Measurements from ENCODE around the gene BYSL. TPM values are rescaled to one million over a fixed set of nuclear protein-coding genes. Genes with fewer than 3 reads are reported as not detected.

BYSL gene
- total and polyA plus RNA-seq, 10 of the 15 experiments (the other 5 are each of a cell fraction or from before 2014, with no cell fraction given), result 12.6 to 51.1 (median 33.0) TPM

DNA sequence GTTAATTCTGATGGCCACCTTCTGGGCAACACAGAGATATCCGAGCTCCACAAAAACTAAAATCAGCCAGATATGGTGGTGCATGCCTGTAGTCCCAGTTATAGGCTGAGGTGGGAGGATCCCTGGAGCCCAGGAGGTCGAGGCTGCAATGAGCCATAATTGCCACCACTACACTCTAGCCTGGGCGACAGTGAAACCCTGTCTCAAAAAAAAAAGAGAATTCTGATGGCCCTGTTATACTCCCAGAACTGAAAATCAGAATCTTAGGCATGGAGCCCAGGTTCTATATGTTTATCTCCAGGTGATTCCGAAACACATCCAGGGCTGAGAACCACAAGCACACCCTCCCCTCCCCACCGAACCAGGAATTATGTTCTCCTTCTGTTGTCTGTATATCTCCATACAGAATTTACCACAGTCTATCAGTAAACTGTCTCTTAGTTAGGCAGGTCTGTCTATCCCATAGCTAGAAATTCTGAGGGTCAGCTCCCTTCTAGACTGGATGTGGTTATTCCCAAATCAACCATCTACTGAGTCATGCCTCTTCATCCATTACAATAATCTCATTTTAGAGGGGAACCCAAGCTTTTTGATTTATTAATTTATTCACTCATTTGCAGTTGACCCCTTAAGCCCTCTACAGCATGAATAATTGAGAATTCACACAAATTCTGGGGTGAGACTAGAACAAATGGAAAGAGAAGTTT is 45.1 kb downstream of the BYSL start:
- POLR2A ChIA-PET, result interaction anchor here (0.6 kb wide), 2 partner anchors 308 to 916 kb away, joined by 3 to 6 read pairs; no protein-coding TSS in a partner anchor
- no peak for DNase-seq (ENCODE audit: low read depth, low spot score)

DNA sequence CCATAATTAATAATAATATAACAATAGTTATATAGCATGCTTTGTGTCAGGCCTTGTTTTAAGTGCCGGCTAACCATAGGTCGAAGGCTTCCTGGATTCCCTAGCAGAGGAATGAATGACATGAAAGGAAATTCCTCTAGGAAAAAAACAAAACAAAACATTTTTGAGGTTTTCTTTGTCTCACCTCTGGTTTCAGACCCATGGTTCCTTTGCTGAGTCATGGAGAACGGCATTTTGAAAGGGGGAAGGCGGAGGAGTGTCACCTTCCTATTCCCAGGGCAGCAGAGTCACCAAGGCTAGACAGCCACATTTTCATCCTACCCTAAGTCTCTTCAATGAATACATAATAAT is 45.6 kb downstream of the BYSL start:
- intact Hi-C loops (cut with micrococcal nuclease; ENCODE audit: unreplicated experiment) (no loop called here), in situ Hi-C loops (cut with MboI) (no loop called here)
- Histone ChIP-seq H3K9ac (ENCODE audit: control insufficient read depth, insufficient read depth, low read length) (no peak overlapping the region), H3K36me3 (ENCODE audit: control insufficient read depth in 2 of 2, insufficient read depth in 2 of 2, low read length in 1 of 2) (no peaks in the 10 kb centered on the region), H3K27ac (ENCODE audit: control insufficient read depth, insufficient read depth) (no peak overlapping the region), H2AFZ (ENCODE audit: control insufficient read depth, low read depth, low read length) (no peak overlapping the region), H3K27me3 (replicated peaks in 1 of 2; ENCODE audit: control insufficient read depth in 2 of 2, insufficient read depth in 2 of 2, low read length in 1 of 2) (no peaks in the 10 kb centered on the region), H3K9me3 (replicated peaks; ENCODE audit: control insufficient read depth, insufficient read depth, low read length) (no peaks in the 10 kb centered on the region), H3K4me1 (ENCODE audit: control insufficient read depth, insufficient read depth, low read length) (no peaks in the 10 kb centered on the region), H4K20me1 (ENCODE audit: control insufficient read depth, insufficient read depth) (no peaks in the 10 kb centered on the region), H3K79me2 (ENCODE audit: control insufficient read depth, insufficient read depth, low read length) (no peaks in the 10 kb centered on the region), H3K4me3 (no peak overlapping the region), H3K4me2 (ENCODE audit: control insufficient read depth, insufficient read depth) (no peak overlapping the region)
- WGBS (ENCODE audit: insufficient coverage, insufficient replicate concordance, low lambda C conversion rate, missing lambda C conversion rate), result 76% methylated on average over 4 of the region's 4 CpGs
- FAIRE-seq (no peak), ATAC-seq (no peak), DNase-seq (ENCODE audit: low read depth, low spot score) (no peak)
- no TSS peak for BruUV-seq (replicated peaks)
- ChIA-PET SMC1A (ENCODE audit: uncharacterized antibody, unreplicated experiment) (interaction anchor here (1.0 to 2.8 kb wide), 2 partner anchors 11 to 78 kb away, joined by 3 to 7 read pairs; no protein-coding TSS in a partner anchor), POLR2A (interaction anchor here (0.6 kb wide), 1 partner anchor 308 kb away, joined by 3 read pairs; no protein-coding TSS in a partner anchor), RAD21 (ENCODE audit: unreplicated experiment) (no interaction called here), CTCF (no interaction called here)
- no peak for TF ChIP-seq POLR2AphosphoS2 (IDR thresholded peaks at IDR 0.05; ENCODE audit: low read depth, low read length)
- no peak for TF ChIP-seq KLF5 (IDR thresholded peaks at IDR 0.05; ENCODE audit: partially characterized antibody)
- TF ChIP-seq ZNF217 (IDR thresholded peaks at IDR 0.05), result no peak
- TF ChIP-seq LARP7 (IDR thresholded peaks at IDR 0.05), result no peak
- no peak for TF ChIP-seq CBX5 (IDR thresholded peaks at IDR 0.05; ENCODE audit: low read depth)
- no peak for TF ChIP-seq RFX5 (IDR thresholded peaks at IDR 0.05; ENCODE audit: low read depth, low read length)
- no peak for TF ChIP-seq RELA (IDR thresholded peaks at IDR 0.05; ENCODE audit: borderline replicate concordance, partially characterized antibody)
- no peak for TF ChIP-seq STAT3 (IDR thresholded peaks at IDR 0.05; ENCODE audit: low read depth, low read length)

More for the DNA sequence above, 45.1 kb downstream of the BYSL start:
- Histone ChIP-seq H3K4me1 (ENCODE audit: control insufficient read depth, insufficient read depth, low read length) (peaks cover 4% of the 10 kb centered on the region), H3K79me2 (ENCODE audit: control insufficient read depth, insufficient read depth, low read length) (no peaks in the 10 kb centered on the region), H3K4me3 (no peak overlapping the region), H3K27ac (ENCODE audit: control insufficient read depth, insufficient read depth) (no peak overlapping the region), H3K9me3 (replicated peaks; ENCODE audit: control insufficient read depth, insufficient read depth, low read length) (no peaks in the 10 kb centered on the region), H3K4me2 (ENCODE audit: control insufficient read depth, insufficient read depth) (no peak overlapping the region), H3K9ac (ENCODE audit: control insufficient read depth, insufficient read depth, low read length) (no peak overlapping the region), H2AFZ (ENCODE audit: control insufficient read depth, low read depth, low read length) (no peak overlapping the region), H3K27me3 (replicated peaks in 1 of 2; ENCODE audit: control insufficient read depth in 2 of 2, insufficient read depth in 2 of 2, low read length in 1 of 2) (no peaks in the 10 kb centered on the region), H4K20me1 (ENCODE audit: control insufficient read depth, insufficient read depth) (no peaks in the 10 kb centered on the region), H3K36me3 (ENCODE audit: control insufficient read depth in 2 of 2, insufficient read depth in 2 of 2, low read length in 1 of 2) (no peaks in the 10 kb centered on the region)
- SMC1A ChIA-PET (ENCODE audit: uncharacterized antibody, unreplicated experiment), result interaction anchor here (0.5 to 2.8 kb wide), 2 partner anchors 11 to 158 kb away, joined by 4 to 7 read pairs; no protein-coding TSS in a partner anchor
- WGBS (ENCODE audit: insufficient coverage, insufficient replicate concordance, low lambda C conversion rate, missing lambda C conversion rate), result 32% methylated on average over 4 of the region's 5 CpGs
- FAIRE-seq (no peak), ATAC-seq (no peak)
- no peak for TF ChIP-seq TCF3 (IDR thresholded peaks at IDR 0.05; ENCODE audit: borderline replicate concordance, insufficient read depth, low read depth, low read length)
- TF ChIP-seq LARP7 (IDR thresholded peaks at IDR 0.05), result no peak
- no peak for TF ChIP-seq RBBP5 (conservative IDR thresholded peaks at IDR 0.05)
- TF ChIP-seq NRF1 (conservative IDR thresholded peaks at IDR 0.05; ENCODE audit: low read depth, low read length), result no peak
- TF ChIP-seq NFYB (IDR thresholded peaks at IDR 0.05; ENCODE audit: insufficient read depth, low read depth, low read length), result no peak
- TF ChIP-seq TARDBP (IDR thresholded peaks at IDR 0.05; ENCODE audit: borderline replicate concordance), result no peak
- TF ChIP-seq SUZ12 (IDR thresholded peaks at IDR 0.05; ENCODE audit: unreplicated experiment), result no peak
- TF ChIP-seq SIX5 (IDR thresholded peaks at IDR 0.05; ENCODE audit: low read depth, low read length, severe bottlenecking), result no peak
- no peak for TF ChIP-seq YBX1 (IDR thresholded peaks at IDR 0.05)
- no peak for TF ChIP-seq BRCA1 (IDR thresholded peaks at IDR 0.05; ENCODE audit: low read depth, low read length)
- no peak for TF ChIP-seq NFIC (IDR thresholded peaks at IDR 0.05; ENCODE audit: low read depth, low read length)
- TF ChIP-seq RAD51 (IDR thresholded peaks at IDR 0.05), result no peak
- TF ChIP-seq POLR2AphosphoS2 (IDR thresholded peaks at IDR 0.05; ENCODE audit: low read depth, low read length), result no peak
- TF ChIP-seq EZH2 (IDR thresholded peaks at IDR 0.05; ENCODE audit: borderline replicate concordance, control insufficient read depth, low read depth, low read length), result no peak
- no peak for TF ChIP-seq SRF (IDR thresholded peaks at IDR 0.05; ENCODE audit: low read depth in 2 of 2, low read length in 2 of 2)
- TF ChIP-seq ASH2L (IDR thresholded peaks at IDR 0.05; ENCODE audit: borderline replicate concordance, low read depth), result no peak
- BruUV-seq (replicated peaks), result no TSS peak
- in situ Hi-C loops (cut with MboI) (no loop called here), intact Hi-C loops (cut with micrococcal nuclease; ENCODE audit: unreplicated experiment) (no loop called here)
- CTCF ChIA-PET, result interaction anchor here (1.7 kb wide), 1 partner anchor 78 kb away, joined by 5 read pairs; no protein-coding TSS in a partner anchor
- RAD21 ChIA-PET (ENCODE audit: unreplicated experiment), result no interaction called here

Data from GM12878 (cell line).